GM15510 (cell line): ENCODE data around the gene DNAJB1.

Source experiments
- POLR2A ChIP-seq: IDR thresholded peaks from 3 replicates; pipeline ENCODE4 v1.6.1; 2011; ENCODE audit warnings: borderline replicate concordance; ENCODE audit not compliant: insufficient read length; ENCODE audit errors: extremely low read depth

DNAJB1 gene

GRCh38 chr19:14494411-14494810 is 23.8 kb downstream of the DNAJB1 start:
- no peak for TF ChIP-seq POLR2A

GRCh38 chr19:14492756-14493337 is 25.4 kb downstream of the DNAJB1 start:
- TF ChIP-seq POLR2A: no peak

- no peak for TF ChIP-seq POLR2A
Observed at GRCh38 chr19:14487370-14488125, 30.6 kb downstream of the DNAJB1 start.

- no peak for TF ChIP-seq POLR2A
Observed at GRCh38 chr19:14482172-14482941, 35.8 kb downstream of the DNAJB1 start.

GRCh38 chr19:14480700-14481079 is 37.5 kb downstream of the DNAJB1 start:
- no peak for TF ChIP-seq POLR2A

GRCh38 chr19:14479975-14480699 is 38.1 kb downstream of the DNAJB1 start:
- no peak for TF ChIP-seq POLR2A

- TF ChIP-seq POLR2A: no peak
Observed at GRCh38 chr19:14479309-14479974, 38.8 kb downstream of the DNAJB1 start.

GRCh38 chr19:14478113-14478545 is 40.1 kb downstream of the DNAJB1 start:
- no peak for TF ChIP-seq POLR2A

- no peak for TF ChIP-seq POLR2A
Observed at GRCh38 chr19:14477418-14478112, 40.6 kb downstream of the DNAJB1 start.

- no peak for TF ChIP-seq POLR2A
Observed at GRCh38 chr19:14476673-14477401, 41.4 kb downstream of the DNAJB1 start.

GRCh38 chr19:14476327-14476672 is 41.9 kb downstream of the DNAJB1 start:
- no peak for TF ChIP-seq POLR2A

- TF ChIP-seq POLR2A: no peak
Observed at GRCh38 chr19:14475251-14476073, 42.7 kb downstream of the DNAJB1 start, which contains the start of gene PTGER1. Gene PTGER1, minus strand, starts transcription at chr19:14475354. Its CDS starts 1,034 bp downstream, at chr19:14474320.

- TF ChIP-seq POLR2A: no peak
Observed at GRCh38 chr19:14474827-14475226, 43.4 kb downstream of the DNAJB1 start.

- no peak for TF ChIP-seq POLR2A
Observed at GRCh38 chr19:14473978-14474578, 44.1 kb downstream of the DNAJB1 start.
